ENCODE measurements around the gene LRRC26. TPM values are rescaled to one million over a fixed set of nuclear protein-coding genes. Genes with fewer than 3 reads are reported as not detected.

LRRC26 gene
- total and polyA plus RNA-seq, 2 of the 13 experiments (the other 11 are each of a cell fraction or from before 2014, with no cell fraction given): not detected

- TF ChIP-seq ZNF441 (CRISPR knock-in tag; IDR thresholded peaks at IDR 0.05; ENCODE audit: borderline replicate concordance) (no peak), BHLHE40 (IDR thresholded peaks at IDR 0.05; ENCODE audit: low read length) (no peak), TAF1 (CRISPR knock-in tag; IDR thresholded peaks at IDR 0.05) (peak; percentile 64), TIGD3 (CRISPR knock-in tag; IDR thresholded peaks at IDR 0.05; ENCODE audit: borderline replicate concordance) (no peak), ZFP90 (CRISPR knock-in tag; IDR thresholded peaks at IDR 0.05; ENCODE audit: borderline replicate concordance) (peak; percentile 93), RBM22 (optimal IDR thresholded peaks at IDR 0.05; ENCODE audit: low read length) (no peak), PHF5A (CRISPR knock-in tag; IDR thresholded peaks at IDR 0.05; ENCODE audit: low read depth, unreplicated experiment) (no peak), KMT2A (CRISPR knock-in tag; IDR thresholded peaks at IDR 0.05) (no peak; the same call in 1 of the 2 replicates), GATA4 (IDR thresholded peaks at IDR 0.05; ENCODE audit: borderline replicate concordance, low read depth) (0 out of 2 replicates have a peak, but pooled peaks have one; percentile 16), ZNF33A (CRISPR knock-in tag; IDR thresholded peaks at IDR 0.05; ENCODE audit: borderline replicate concordance) (no peak), ZNF280D (CRISPR knock-in tag; IDR thresholded peaks at IDR 0.05) (no peak; the same call in 1 of the 2 replicates), MIER2 (CRISPR knock-in tag; IDR thresholded peaks at IDR 0.05) (no peak), HMG20A (CRISPR knock-in tag; IDR thresholded peaks at IDR 0.05; ENCODE audit: borderline replicate concordance) (no peak), ZNF674 (CRISPR knock-in tag; IDR thresholded peaks at IDR 0.05; ENCODE audit: low read depth) (no peak), RFX1 (IDR thresholded peaks at IDR 0.05) (no peak), TFAP4 (IDR thresholded peaks at IDR 0.05; ENCODE audit: borderline replicate concordance, low read depth) (peak; percentile 11; the same call in 1 of the 2 replicates), CHCHD3 (CRISPR knock-in tag; IDR thresholded peaks at IDR 0.05) (0 out of 2 replicates have a peak, but pooled peaks have one; percentile 51)
- TF ChIP-seq, protein P1, sequence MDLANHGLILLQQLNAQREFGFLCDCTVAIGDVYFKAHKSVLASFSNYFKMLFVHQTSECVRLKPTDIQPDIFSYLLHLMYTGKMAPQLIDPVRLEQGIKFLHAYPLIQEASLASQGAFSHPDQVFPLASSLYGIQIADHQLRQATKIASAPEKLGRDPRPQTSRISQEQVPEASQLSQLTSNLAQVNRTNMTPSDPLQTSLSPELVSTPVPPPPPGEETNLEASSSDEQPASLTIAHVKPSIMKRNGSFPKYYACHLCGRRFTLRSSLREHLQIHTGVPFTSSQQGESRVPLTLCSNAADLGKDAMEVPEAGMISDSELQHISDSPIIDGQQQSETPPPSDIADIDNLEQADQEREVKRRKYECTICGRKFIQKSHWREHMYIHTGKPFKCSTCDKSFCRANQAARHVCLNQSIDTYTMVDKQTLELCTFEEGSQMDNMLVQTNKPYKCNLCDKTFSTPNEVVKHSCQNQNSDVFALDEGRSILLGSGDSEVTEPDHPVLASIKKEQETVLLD (CRISPR knock-in tag; IDR thresholded peaks at IDR 0.05; ENCODE audit: low read depth): no peak
- TF ChIP-seq, protein P2, sequence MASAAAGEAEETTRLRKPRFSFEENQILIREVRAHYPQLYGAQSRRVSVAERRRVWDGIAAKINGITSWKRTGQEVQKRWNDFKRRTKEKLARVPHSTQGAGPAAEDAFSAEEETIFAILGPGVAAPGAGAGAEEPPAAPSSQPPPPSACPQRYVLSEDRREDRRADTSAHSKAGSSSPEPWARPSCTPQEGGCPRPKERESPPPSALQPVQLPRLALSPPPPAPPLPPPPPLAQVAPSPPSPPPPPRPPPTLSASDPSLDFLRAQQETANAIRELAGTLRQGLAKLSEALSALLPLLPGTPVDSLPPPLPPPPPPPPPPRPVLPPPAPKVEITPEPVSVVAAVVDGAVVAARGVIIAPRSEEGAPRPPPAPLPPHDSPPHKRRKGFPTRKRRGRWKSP (CRISPR knock-in tag; IDR thresholded peaks at IDR 0.05): 0 out of 2 replicates have a peak, but pooled peaks have one; percentile 44
Observed at GRCh38 chr9:137217276-137218211, 47.7 kb upstream of the LRRC26 start (continued).

All from HepG2 (cell line).